ENCODE results near the gene GTF2H2C. TPM values are rescaled to one million over a fixed set of nuclear protein-coding genes. Genes with fewer than 3 reads are reported as not detected.

The GTF2H2C gene
- total RNA-seq, 1 experiment from 2014 or later: 46.3 TPM

GRCh38 chr5:69525490-69525889, 34.5 kb upstream of the GTF2H2C start:
- no peak overlapping the region for H3K27ac ChIP-seq (ENCODE audit: low read length)
- H3K36me3 ChIP-seq (ENCODE audit: control insufficient read depth, insufficient read depth, low read length): no peaks in the 10 kb centered on the region
- TF ChIP-seq REST (IDR thresholded peaks at IDR 0.05; ENCODE audit: insufficient read depth in 1 of 2, low read depth in 2 of 2, low read length in 1 of 2) (no peak), POLR2AphosphoS5 (IDR thresholded peaks at IDR 0.05; ENCODE audit: low read depth, low read length) (no peak), CTCF (IDR thresholded peaks at IDR 0.05) (no peak), TCF7L2 (IDR thresholded peaks at IDR 0.05; ENCODE audit: low read depth, low read length) (no peak), SIN3A (IDR thresholded peaks at IDR 0.05; ENCODE audit: borderline replicate concordance, insufficient read depth, low read depth, low read length) (no peak)
- no TSS peak for BruUV-seq (replicated peaks)
- no peak overlapping the region for H3K4me3 ChIP-seq (ENCODE audit: low read depth in 2 of 2, low read length in 2 of 2)
- ChIA-PET CTCF (no interaction called here), POLR2A (no interaction called here)
- no peaks in the 10 kb centered on the region for H3K9me3 ChIP-seq (ENCODE audit: control insufficient read depth, insufficient read depth, low read depth, low read length)
- ATAC-seq: no peak
- H3K27me3 ChIP-seq (ENCODE audit: control insufficient read depth, insufficient read depth, low read length): no peaks in the 10 kb centered on the region
- intact Hi-C loops (cut with micrococcal nuclease; ENCODE audit: unreplicated experiment) (no loop called here), in situ Hi-C loops (cut with HindIII; ENCODE audit: low pct_unique_long_range_greater_than_20kb, low sequenced_read_pairs) (no loop called here)
- peaks cover 18% of the 10 kb centered on the region for H3K4me1 ChIP-seq (ENCODE audit: control insufficient read depth, insufficient read depth, low read length)
- no peak for DNase-seq (ENCODE audit: low read depth, low spot score)

GRCh38 chr5:69526660-69527059, 33.3 kb upstream of the GTF2H2C start:
- DNase-seq (ENCODE audit: low read depth, low spot score) (no peak), ATAC-seq (no peak)
- TF ChIP-seq REST (IDR thresholded peaks at IDR 0.05; ENCODE audit: insufficient read depth in 1 of 2, low read depth in 2 of 2, low read length in 1 of 2) (no peak), POLR2AphosphoS5 (IDR thresholded peaks at IDR 0.05; ENCODE audit: low read depth, low read length) (no peak), TCF7L2 (IDR thresholded peaks at IDR 0.05; ENCODE audit: low read depth, low read length) (no peak), SIN3A (IDR thresholded peaks at IDR 0.05; ENCODE audit: borderline replicate concordance, insufficient read depth, low read depth, low read length) (no peak), CTCF (IDR thresholded peaks at IDR 0.05) (no peak)
- CTCF ChIA-PET: interaction anchor here (0.6 kb wide), 2 partner anchors 33 to 192 kb away, joined by 3 read pairs; no protein-coding TSS in a partner anchor
- H3K4me1 ChIP-seq (ENCODE audit: control insufficient read depth, insufficient read depth, low read length): peaks cover 8% of the 10 kb centered on the region
- no peaks in the 10 kb centered on the region for H3K9me3 ChIP-seq (ENCODE audit: control insufficient read depth, insufficient read depth, low read depth, low read length)
- H3K4me3 ChIP-seq (ENCODE audit: low read depth in 2 of 2, low read length in 2 of 2): no peak overlapping the region
- no peak overlapping the region for H3K27ac ChIP-seq (ENCODE audit: low read length)
- intact Hi-C loops (cut with micrococcal nuclease; ENCODE audit: unreplicated experiment) (no loop called here), in situ Hi-C loops (cut with HindIII; ENCODE audit: low pct_unique_long_range_greater_than_20kb, low sequenced_read_pairs) (no loop called here)
- no TSS peak for BruUV-seq (replicated peaks)
- no peaks in the 10 kb centered on the region for H3K27me3 ChIP-seq (ENCODE audit: control insufficient read depth, insufficient read depth, low read length)
- H3K36me3 ChIP-seq (ENCODE audit: control insufficient read depth, insufficient read depth, low read length): no peaks in the 10 kb centered on the region
- POLR2A ChIA-PET: no interaction called here

Measured in Panc1 (cell line).